ENCODE data around the gene MRPS15.
"Not testable (repeated sequence)": the region's sequence is repeated elsewhere in the genome, so short reads cannot be mapped to it uniquely, and the experiment has no call there.

The MRPS15 gene

GRCh38 chr1:36482724-36483388 lies 18.7 kb upstream of the MRPS15 start, which contains the start of gene CSF3R:
Gene CSF3R, minus strand, starts transcription at chr1:36482913. Its CDS starts 3,417 bp downstream, at chr1:36479496.
- no peak for DNase-seq

- DNase-seq: no peak
Observed at GRCh38 chr1:36481771-36482723, 17.9 kb upstream of the MRPS15 start.

- no peak for DNase-seq
Observed at GRCh38 chr1:36481091-36481490, 16.9 kb upstream of the MRPS15 start.

- no peak for DNase-seq
Observed at GRCh38 chr1:36480161-36480560, 16.0 kb upstream of the MRPS15 start.

GRCh38 chr1:36479505-36480051 lies 15.4 kb upstream of the MRPS15 start:
- DNase-seq: no peak

- DNase-seq: not testable (repeated sequence)
Observed at GRCh38 chr1:36477615-36478014, 13.4 kb upstream of the MRPS15 start.

GRCh38 chr1:36476945-36477344 lies 12.8 kb upstream of the MRPS15 start:
- DNase-seq: no peak

- DNase-seq: no peak
Observed at GRCh38 chr1:36475910-36476604, 11.9 kb upstream of the MRPS15 start.

- DNase-seq: no peak
Observed at GRCh38 chr1:36475341-36475740, 11.2 kb upstream of the MRPS15 start.

GRCh38 chr1:36472656-36473055 lies 8.5 kb upstream of the MRPS15 start:
- DNase-seq: no peak

GRCh38 chr1:36471830-36472641 lies 7.9 kb upstream of the MRPS15 start:
- no peak for DNase-seq

GRCh38 chr1:36469163-36469562 lies 5.0 kb upstream of the MRPS15 start:
- no peak for DNase-seq

- no peak for DNase-seq
Observed at GRCh38 chr1:36467700-36468455, 3.7 kb upstream of the MRPS15 start.

- DNase-seq: no peak
Observed at GRCh38 chr1:36467027-36467410, 2.8 kb upstream of the MRPS15 start.

- DNase-seq: no peak
Observed at GRCh38 chr1:36466370-36467026, 2.3 kb upstream of the MRPS15 start.

- no peak for DNase-seq
Observed at GRCh38 chr1:36465731-36466369, 1.7 kb upstream of the MRPS15 start.

GRCh38 chr1:36464605-36465393 lies 615 bp upstream of the MRPS15 start:
- DNase-seq: no peak

GRCh38 chr1:36463463-36463802 lies 751 bp downstream of the MRPS15 start:
- DNase-seq: no peak

- DNase-seq: no peak
Observed at GRCh38 chr1:36458910-36459309, 5.3 kb downstream of the MRPS15 start.

GRCh38 chr1:36457691-36458090 lies 6.5 kb downstream of the MRPS15 start:
- no peak for DNase-seq
